HCT116 (cell line): Measurements from ENCODE around the gene UBR3. TPM values are rescaled to one million over a fixed set of nuclear protein-coding genes. Genes with fewer than 3 reads are reported as not detected.

Experiments
- ATAC-seq: fragments of 200-7000 bp; cut with Tn5 transposase; 2 replicates; pipeline ENCODE4 v1.9.1; 2020; ENCODE audit warnings: mild to moderate bottlenecking, moderate library complexity
- BruUV-seq: library from RNA; stranded (reverse); fragments of 400-500 nt; replicated peaks from 2 replicates; lab custom pipeline; 2021; lab: Mats Ljungman, UMichigan
- CTCF ChIA-PET: fragments of 300-600 bp; sonication (Branson Sonifier 250); formaldehyde crosslinking; loops from one replicate; lab custom pipeline; 2021; ENCODE audit warnings: antibody characterized with exemption; lab: Charles Lee
- POLR2A ChIA-PET: fragments of 300-600, 350-600 bp; sonication (Branson Sonifier 250); formaldehyde crosslinking; loops from one replicate; lab custom pipeline; 2021; ENCODE audit warnings: antibody characterized with exemption; lab: Charles Lee
- RAD21 ChIA-PET, 2 experiments: fragments of 300-600 bp; sonication (Branson Sonifier 250); formaldehyde crosslinking; loops; one replicate each; lab custom pipeline; 2023; ENCODE audit warnings: low total read pairs in 2 of 2; ENCODE audit not compliant: uncharacterized antibody in 2 of 2, unreplicated experiment in 2 of 2, low non-redundant PET in 1 of 2; lab: Charles Lee
- DNase-seq: peaks from one replicate; pipeline ENCODE4 v3.0.0-alpha.2; 2010; ENCODE audit warnings: low read depth, low spot score
- H2AFZ ChIP-seq: fragments of 200-600 bp; shearing (Covaris generic), sonication (generic); 2 replicates; pipeline ENCODE4 v1.6.1; 2017; ENCODE audit warnings: low read depth, mixed run types, mixed read lengths, antibody characterized with exemption, low read length; ENCODE audit not compliant: poor library complexity, severe bottlenecking
- H3K27ac ChIP-seq: 2 replicates; pipeline ENCODE4 v1.5.1; 2012; ENCODE audit warnings: low read depth, low read length
- H3K27me3 ChIP-seq: fragments of 200-600 bp; sonication (generic); 2 replicates; pipeline ENCODE4 v1.6.1; 2016; ENCODE audit warnings: mixed run types, low read length, mixed read lengths; ENCODE audit not compliant: insufficient read depth
- H3K36me3 ChIP-seq, 2 experiments: fragments of 200-500 bp in 1 of 2; fragments of 200-600 bp in 1 of 2; sonication (Bioruptor generic) in 1 of 2; sonication (generic) in 1 of 2; 2 replicates each; pipeline versions ENCODE4 v1.5.1 to v1.6.1; 2014 to 2016; ENCODE audit warnings: low read length in 2 of 2, inconsistent platforms in 1 of 2, mixed read lengths in 1 of 2, mixed run types in 1 of 2; ENCODE audit not compliant: insufficient read depth in 2 of 2, control insufficient read depth in 1 of 2
- H3K4me1 ChIP-seq, 2 experiments: fragments of 200-600 bp in 1 of 2; sonication (generic) in 1 of 2; 2 replicates each; pipeline versions ENCODE4 v1.5.1 to v1.6.1; 2012 to 2017; ENCODE audit warnings: low read length in 2 of 2, inconsistent platforms in 1 of 2, mild to moderate bottlenecking in 1 of 2, mixed read lengths in 1 of 2, mixed run types in 1 of 2, moderate library complexity in 1 of 2; ENCODE audit not compliant: insufficient read depth in 2 of 2, control insufficient read depth in 1 of 2
- H3K4me2 ChIP-seq: fragments of 200-600 bp; sonication (generic); 2 replicates; pipeline ENCODE4 v1.6.1; 2017; ENCODE audit warnings: mixed run types, low read length, mixed read lengths
- H3K4me3 ChIP-seq, 2 experiments: fragments of 200-600 bp in 1 of 2; sonication (generic) in 1 of 2; replicated peaks in 1 of 2; 2 replicates each; pipeline ENCODE4 v1.5.1; 2011 to 2016; ENCODE audit warnings: low read length in 2 of 2, control low read depth in 1 of 2, low read depth in 1 of 2, mild to moderate bottlenecking in 1 of 2, mixed read lengths in 1 of 2, mixed run types in 1 of 2
- H3K79me2 ChIP-seq: fragments of 200-600 bp; sonication (generic); 2 replicates; pipeline ENCODE4 v1.6.1; 2017; ENCODE audit warnings: mild to moderate bottlenecking, mixed run types, low read length, moderate library complexity, mixed read lengths; ENCODE audit not compliant: insufficient read depth
- H3K9ac ChIP-seq: fragments of 200-600 bp; sonication (generic); 2 replicates; pipeline ENCODE4 v1.6.1; 2016; ENCODE audit warnings: low read length, mixed read lengths
- H3K9me2 ChIP-seq: fragments of 200-600 bp; sonication (generic), shearing (Covaris generic); 2 replicates; pipeline ENCODE4 v1.6.1; 2017; ENCODE audit warnings: mixed run types, mild to moderate bottlenecking, moderate library complexity; ENCODE audit not compliant: insufficient read depth
- H3K9me3 ChIP-seq, 2 experiments: fragments of 200-500 bp in 1 of 2; fragments of 200-600 bp in 1 of 2; sonication (Bioruptor generic) in 1 of 2; sonication (generic) in 1 of 2; 2 replicates each; pipeline ENCODE4 v1.6.1; 2014 to 2017; ENCODE audit warnings: low read length in 2 of 2, mixed read lengths in 2 of 2, inconsistent platforms in 1 of 2, low read depth in 1 of 2, mild to moderate bottlenecking in 1 of 2, mixed run types in 1 of 2, moderate library complexity in 1 of 2; ENCODE audit not compliant: control insufficient read depth in 1 of 2, insufficient read depth in 1 of 2
- H4K20me1 ChIP-seq: fragments of 200-600 bp; sonication (generic), shearing (Covaris generic); 2 replicates; pipeline ENCODE4 v1.6.1; 2017; ENCODE audit warnings: mixed run types, mild to moderate bottlenecking, moderate library complexity; ENCODE audit not compliant: insufficient read depth
- ATF3 ChIP-seq: IDR thresholded peaks from 2 replicates; pipeline ENCODE4 v1.6.1; 2012
- CEBPB ChIP-seq: IDR thresholded peaks from 2 replicates; pipeline ENCODE4 v1.6.1; 2012; ENCODE audit warnings: low read depth
- CTCF ChIP-seq, 3 experiments: fragments of 200-600 bp in 1 of 3; sonication (generic) in 1 of 3; IDR thresholded peaks in 2 of 3; conservative IDR thresholded peaks in 1 of 3; 2 replicates each; pipeline ENCODE4 v1.5.1; 2012 to 2017; ENCODE audit warnings: low read depth in 2 of 3, low read length in 2 of 3, antibody characterized with exemption in 1 of 3, borderline replicate concordance in 1 of 3, control low read depth in 1 of 3, mild to moderate bottlenecking in 1 of 3, mixed read lengths in 1 of 3, mixed run types in 1 of 3, moderate library complexity in 1 of 3; ENCODE audit not compliant: insufficient read depth in 1 of 3
- ELF1 ChIP-seq: IDR thresholded peaks from 2 replicates; pipeline ENCODE4 v1.6.1; 2012; ENCODE audit warnings: low read depth, borderline replicate concordance
- FOSL1 ChIP-seq: IDR thresholded peaks from 2 replicates; pipeline ENCODE4 v1.6.1; 2012; ENCODE audit warnings: low read depth
- JUND ChIP-seq: IDR thresholded peaks from 2 replicates; pipeline ENCODE4 v1.6.1; 2012
- POLR2A ChIP-seq: IDR thresholded peaks from 2 replicates; pipeline ENCODE4 v1.7.0; 2011; ENCODE audit warnings: borderline replicate concordance; ENCODE audit not compliant: insufficient read depth, insufficient read length; ENCODE audit errors: extremely low read depth
- POLR2AphosphoS5 ChIP-seq: IDR thresholded peaks from 2 replicates; pipeline ENCODE4 v1.6.1; 2011; ENCODE audit warnings: mild to moderate bottlenecking, low read depth, low read length, moderate library complexity
- REST ChIP-seq: IDR thresholded peaks from 2 replicates; pipeline ENCODE4 v1.6.1; 2012; ENCODE audit warnings: low read depth
- SIN3A ChIP-seq: IDR thresholded peaks from 2 replicates; pipeline ENCODE4 v1.6.1; 2012; ENCODE audit warnings: low read depth
- YY1 ChIP-seq: IDR thresholded peaks from 2 replicates; pipeline ENCODE4 v1.6.1; 2011; ENCODE audit warnings: low read length, low read depth, moderate library complexity, mild to moderate bottlenecking; ENCODE audit not compliant: insufficient replicate concordance; ENCODE audit errors: extremely low read depth
- ZNF274 ChIP-seq: fragments of 200-500 bp; sonication (Bioruptor generic); IDR thresholded peaks from 2 replicates; pipeline ENCODE4 v1.6.1; 2014; ENCODE audit warnings: mild to moderate bottlenecking, low read depth, low read length, inconsistent platforms
- intact Hi-C: fragments of 100-400 bp; cut with micrococcal nuclease; formaldehyde crosslinking; loops from 2 replicates; pipeline ENCODE4 v1.10.0; 2022
- total RNA-seq: library from RNA; stranded (reverse); gene quantifications from one replicate; pipeline ENCODE4 v1.2.1, GENCODE V29; 2021; ENCODE audit not compliant: unreplicated experiment

The UBR3 gene
- total RNA-seq, 1 experiment from 2014 or later: 29.5 TPM

GRCh38 chr2:170039401-170040172 lies 212.3 kb downstream of the UBR3 start (continued):
- TF ChIP-seq REST: no peak
- no peak for TF ChIP-seq POLR2A
- no peak for TF ChIP-seq FOSL1

- CTCF ChIA-PET: no interaction called here
- TF ChIP-seq REST: no peak
- TF ChIP-seq YY1: no peak
- no peak for TF ChIP-seq ZNF274
- no peak for TF ChIP-seq POLR2AphosphoS5
- TF ChIP-seq CTCF (IDR thresholded peaks at IDR 0.05 in 2 of 3, conservative IDR thresholded peaks at IDR 0.05 in 1 of 3; ENCODE audit: borderline replicate concordance in 1 of 3, insufficient read depth in 1 of 3, low read depth in 2 of 3, low read length in 2 of 3): no peak
- no peak for TF ChIP-seq FOSL1
- TF ChIP-seq SIN3A: no peak
- no peak for TF ChIP-seq JUND
- TF ChIP-seq POLR2A: no peak
- no peak for TF ChIP-seq CEBPB
- TF ChIP-seq ELF1: no peak
- TF ChIP-seq ATF3: no peak
- no peaks in the 10 kb centered on the region for H3K9me2 ChIP-seq
- ATAC-seq (no peak), DNase-seq (no peak)
- no peaks in the 10 kb centered on the region for H3K27me3 ChIP-seq
- POLR2A ChIA-PET: no interaction called here
- H3K27ac ChIP-seq: no peak overlapping the region
- RAD21 ChIA-PET: no interaction called here
- no peaks in the 10 kb centered on the region for H3K79me2 ChIP-seq
- BruUV-seq: no TSS peak
- no peaks in the 10 kb centered on the region for H3K4me1 ChIP-seq
- H2AFZ ChIP-seq: no peak overlapping the region
- intact Hi-C loops: no loop called here
- H3K4me3 ChIP-seq: no peak overlapping the region
- H3K36me3 ChIP-seq: no peaks in the 10 kb centered on the region
- no peaks in the 10 kb centered on the region for H4K20me1 ChIP-seq
- no peaks in the 10 kb centered on the region for H3K9me3 ChIP-seq
- H3K4me2 ChIP-seq: no peak overlapping the region
- H3K9ac ChIP-seq: no peak overlapping the region
These were observed 217.7 kb downstream of the UBR3 start for GRCh38 chr2:170044751-170045478.
